Measurements from ENCODE around the gene TEX19.
"Not testable (repeated sequence)": the region's sequence is repeated elsewhere in the genome, so short reads cannot be mapped to it uniquely, and the experiment has no call there.

TEX19 gene

GRCh38 chr17:82338858-82339633, 20.0 kb upstream of the TEX19 start:
- no peak for DNase-seq (ENCODE audit: low read depth)

- DNase-seq (ENCODE audit: low read depth), result no peak
Measured at GRCh38 chr17:82339634-82340580, 19.1 kb upstream of the TEX19 start.

- DNase-seq (ENCODE audit: low read depth), result no peak
Measured at GRCh38 chr17:82342361-82343079, 16.5 kb upstream of the TEX19 start.

GRCh38 chr17:82343560-82343959, 15.5 kb upstream of the TEX19 start:
- no peak for DNase-seq (ENCODE audit: low read depth)

GRCh38 chr17:82344175-82344907, 14.7 kb upstream of the TEX19 start:
- DNase-seq (ENCODE audit: low read depth), result no peak

- no peak for DNase-seq (ENCODE audit: low read depth)
Measured at GRCh38 chr17:82345151-82345976, 13.7 kb upstream of the TEX19 start.

- DNase-seq (ENCODE audit: low read depth), result no peak
Measured at GRCh38 chr17:82346342-82347300, 12.4 kb upstream of the TEX19 start.

- DNase-seq (ENCODE audit: low read depth), result not testable (repeated sequence)
Measured at GRCh38 chr17:82347994-82348393, 11.1 kb upstream of the TEX19 start.

GRCh38 chr17:82348434-82348833, 10.6 kb upstream of the TEX19 start:
- DNase-seq (ENCODE audit: low read depth), result no peak

- no peak for DNase-seq (ENCODE audit: low read depth)
Measured at GRCh38 chr17:82348866-82349265, 10.2 kb upstream of the TEX19 start.

GRCh38 chr17:82349287-82349701, 9.8 kb upstream of the TEX19 start:
- DNase-seq (ENCODE audit: low read depth), result no peak

- peak; percentile 53 for DNase-seq (ENCODE audit: low read depth)
Measured at GRCh38 chr17:82350182-82351030, 8.6 kb upstream of the TEX19 start.

- no peak for DNase-seq (ENCODE audit: low read depth)
Measured at GRCh38 chr17:82351254-82351712, 7.8 kb upstream of the TEX19 start.

GRCh38 chr17:82351713-82352488, 7.1 kb upstream of the TEX19 start:
- DNase-seq (ENCODE audit: low read depth), result peak; percentile 72

- DNase-seq (ENCODE audit: low read depth), result no peak
Measured at GRCh38 chr17:82353484-82353883, 5.6 kb upstream of the TEX19 start.

GRCh38 chr17:82354804-82355308, 4.2 kb upstream of the TEX19 start:
- DNase-seq (ENCODE audit: low read depth), result no peak

- DNase-seq (ENCODE audit: low read depth), result no peak
Measured at GRCh38 chr17:82355770-82356427, 3.1 kb upstream of the TEX19 start.

Measured in activated T-cell treated with anti-CD3 and anti-CD28 coated beads for 48 hours (primary cell).